A549 (cell line): ENCODE data around the gene CLPSL2. TPM values are rescaled to one million over a fixed set of nuclear protein-coding genes. Genes with fewer than 3 reads are reported as not detected.

Source experiments
- ATAC-seq, 2 experiments: fragments of 200-7000 bp in 1 of 2; fragments of >200 bp in 1 of 2; cut with Nextera tagmentation in 1 of 2; cut with Tn5 transposase in 1 of 2; 3 replicates each; pipeline versions ENCODE4 v1.8.0 to v1.9.1; 2018 to 2020; ENCODE audit warnings: mild to moderate bottlenecking in 1 of 2, moderate library complexity in 1 of 2
- CTCF ChIA-PET: fragments of 300-600 bp; sonication (Branson Sonifier 250); formaldehyde crosslinking; extraction: SDS; loops from one replicate; lab custom pipeline; 2021; ENCODE audit warnings: antibody characterized with exemption, inconsistent platforms; lab: Yijun Ruan, JAX
- POLR2A ChIA-PET: fragments of 350-600 bp; formaldehyde crosslinking; extraction: SDS; loops from one replicate; lab custom pipeline; 2021; ENCODE audit warnings: antibody characterized with exemption, inconsistent platforms; lab: Yijun Ruan, JAX
- DNase-seq, 2 experiments: peaks; one replicate each; pipeline versions ENCODE4 v3.0.0 to v3.0.0-alpha.2; 2011 to 2016; ENCODE audit warnings: low read depth in 1 of 2, low spot score in 1 of 2
- FAIRE-seq: peaks from 2 replicates; lab custom pipeline; 2011; peaks lifted over from hg19 to GRCh38; lab: Jason Lieb, UNC
- H3K27ac ChIP-seq, 2 experiments: fragments of >200 bp; sonication (Bioruptor Twin); formaldehyde crosslinking; 3 replicates each; pipeline ENCODE4 v1.5.1; 2016 to 2017
- H3K4me1 ChIP-seq: fragments of >200 bp; sonication (Bioruptor Twin); formaldehyde crosslinking; 3 replicates; pipeline ENCODE4 v1.6.1; 2016
- H3K4me2 ChIP-seq: fragments of >200 bp; sonication (Bioruptor Twin); formaldehyde crosslinking; 3 replicates; pipeline ENCODE4 v1.6.1; 2016
- H3K4me3 ChIP-seq: fragments of >200 bp; sonication (Bioruptor Twin); formaldehyde crosslinking; 3 replicates; pipeline ENCODE4 v1.5.1; 2016
- H3K9me3 ChIP-seq: fragments of >200 bp; sonication (Bioruptor Twin); formaldehyde crosslinking; 3 replicates; pipeline ENCODE4 v1.6.1; 2016
- BHLHE40 ChIP-seq: IDR thresholded peaks from 2 replicates; pipeline ENCODE4 v1.6.1; 2012; ENCODE audit warnings: low read depth, low read length, inconsistent platforms
- CBX2 ChIP-seq: fragments of 200-600 bp; sonication (generic); IDR thresholded peaks from 2 replicates; pipeline ENCODE4 v1.6.1; 2016; ENCODE audit warnings: low read depth, mild to moderate bottlenecking, borderline replicate concordance
- CBX8 ChIP-seq: fragments of 200-600 bp; sonication (generic); IDR thresholded peaks from 2 replicates; pipeline ENCODE4 v1.6.1; 2016
- CHD2 ChIP-seq: fragments of 150-350 bp; IDR thresholded peaks from 2 replicates; pipeline ENCODE4 v1.6.1; 2014; ENCODE audit warnings: low read length; ENCODE audit not compliant: partially characterized antibody
- CTCF ChIP-seq: fragments of >200 bp; sonication (Bioruptor Twin); formaldehyde crosslinking; IDR thresholded peaks from 3 replicates; pipeline ENCODE4 v1.5.1; 2016
- E2F6 ChIP-seq: IDR thresholded peaks from 2 replicates; pipeline ENCODE4 v1.6.1; 2012; ENCODE audit warnings: low read depth, borderline replicate concordance
- EP300 ChIP-seq, 2 experiments: fragments of >200 bp; sonication (Bioruptor Twin); formaldehyde crosslinking; IDR thresholded peaks; 2 replicates in 1 of 2; 3 replicates in 1 of 2; pipeline ENCODE4 v1.6.1; 2016 to 2017
- ESRRA ChIP-seq: fragments of 150-350 bp; IDR thresholded peaks from 2 replicates; pipeline ENCODE4 v1.6.1; 2014; ENCODE audit warnings: mild to moderate bottlenecking, low read length, borderline replicate concordance
- HDAC2 ChIP-seq: fragments of 200-600 bp; sonication (generic); IDR thresholded peaks from 2 replicates; pipeline ENCODE4 v1.6.1; 2016
- HEYL ChIP-seq: fragments of 250-450 bp; sonication (Bioruptor Pico); IDR thresholded peaks from 2 replicates; pipeline ENCODE4 v1.8.0; 2021; ENCODE audit warnings: mild to moderate bottlenecking, moderate library complexity
- HOXA7 ChIP-seq: fragments of 250-450 bp; sonication (Bioruptor Pico); IDR thresholded peaks from 2 replicates; pipeline ENCODE4 v1.5.0; 2020; ENCODE audit warnings: mild to moderate bottlenecking, moderate library complexity
- HOXB13 ChIP-seq: fragments of 250-450 bp; sonication (Bioruptor Pico); IDR thresholded peaks from 2 replicates; pipeline ENCODE4 v1.5.0; 2020; ENCODE audit warnings: low read depth, mild to moderate bottlenecking, moderate library complexity
- HOXB5 ChIP-seq: fragments of 250-450 bp; sonication (Bioruptor Pico); IDR thresholded peaks from 2 replicates; pipeline ENCODE4 v1.5.0; 2020; ENCODE audit warnings: mild to moderate bottlenecking, moderate library complexity
- JUN ChIP-seq, 2 experiments: fragments of >200 bp; sonication (Bioruptor Twin); formaldehyde crosslinking; IDR thresholded peaks; 2 replicates in 1 of 2; 3 replicates in 1 of 2; pipeline ENCODE4 v1.6.1; 2016 to 2017
- KDM1A ChIP-seq: fragments of 200-600 bp; sonication (generic); IDR thresholded peaks from 2 replicates; pipeline ENCODE4 v1.6.1; 2016; ENCODE audit warnings: low read depth, mild to moderate bottlenecking
- MAFK ChIP-seq: fragments of 450-650 bp; IDR thresholded peaks from 2 replicates; pipeline ENCODE4 v1.6.1; 2014; ENCODE audit not compliant: partially characterized antibody
- MAX ChIP-seq: IDR thresholded peaks from 2 replicates; pipeline ENCODE4 v1.6.1; 2012
- MAZ ChIP-seq: fragments of 150-350 bp; IDR thresholded peaks from 2 replicates; pipeline ENCODE4 v1.6.1; 2014; ENCODE audit warnings: antibody characterized with exemption, low read depth, low read length, borderline replicate concordance
- NFE2L2 ChIP-seq: fragments of 150-350 bp; conservative IDR thresholded peaks from 2 replicates; pipeline ENCODE4 v1.6.1; 2014; ENCODE audit warnings: low read length
- PBX3 ChIP-seq: IDR thresholded peaks from 2 replicates; pipeline ENCODE4 v1.6.1; 2012
- PHF8 ChIP-seq: fragments of 200-600 bp; sonication (generic); IDR thresholded peaks from 2 replicates; pipeline ENCODE4 v1.6.1; 2016; ENCODE audit warnings: low read depth, mild to moderate bottlenecking, antibody characterized with exemption, moderate library complexity, borderline replicate concordance
- POLR2A ChIP-seq: IDR thresholded peaks from 2 replicates; pipeline ENCODE4 v1.6.1; 2012; ENCODE audit warnings: mild to moderate bottlenecking, low read length
- RAD21 ChIP-seq, 2 experiments: fragments of >200 bp in 1 of 2; sonication (Bioruptor Twin) in 1 of 2; formaldehyde crosslinking in 1 of 2; IDR thresholded peaks in 1 of 2; conservative IDR thresholded peaks in 1 of 2; 2 replicates in 1 of 2; 3 replicates in 1 of 2; pipeline ENCODE4 v1.6.1; 2012 to 2018; ENCODE audit warnings: inconsistent platforms in 1 of 2
- RARB ChIP-seq: fragments of 250-450 bp; sonication (Bioruptor Pico); IDR thresholded peaks from 2 replicates; pipeline ENCODE4 v1.8.0; 2021; ENCODE audit warnings: mild to moderate bottlenecking, moderate library complexity
- RNF2 ChIP-seq: fragments of 200-600 bp; sonication (generic); IDR thresholded peaks from 2 replicates; pipeline ENCODE4 v1.6.1; 2016; ENCODE audit warnings: low read depth, mild to moderate bottlenecking, antibody characterized with exemption, moderate library complexity, borderline replicate concordance
- SMC3 ChIP-seq: fragments of >200 bp; sonication (Bioruptor Twin); formaldehyde crosslinking; IDR thresholded peaks from 3 replicates; pipeline ENCODE4 v1.6.1; 2018; ENCODE audit warnings: inconsistent platforms
- TFCP2L1 ChIP-seq: fragments of 250-450 bp; sonication (Bioruptor Pico); IDR thresholded peaks from 2 replicates; pipeline ENCODE4 v1.5.0; 2021; ENCODE audit warnings: mild to moderate bottlenecking
- TP53 ChIP-seq: fragments of 250-450 bp; sonication (Bioruptor Pico); IDR thresholded peaks from 2 replicates; pipeline ENCODE4 v1.5.0; 2021; ENCODE audit warnings: mild to moderate bottlenecking, moderate library complexity
- USF2 ChIP-seq: fragments of 450-650 bp; IDR thresholded peaks from 2 replicates; pipeline ENCODE4 v1.6.1; 2014; ENCODE audit warnings: antibody characterized with exemption
- ZNF302 ChIP-seq: fragments of 250-450 bp; sonication (Bioruptor Pico); IDR thresholded peaks from 2 replicates; pipeline ENCODE4 v1.9.0; 2021; ENCODE audit warnings: inconsistent platforms, mild to moderate bottlenecking, moderate library complexity
- WGBS: methylation state at CpG from one replicate; pipeline ENCODE4 v1.1.6; 2017; ENCODE audit errors: missing lambda C conversion rate; 5-methylcytosine and 5-hydroxymethylcytosine counted together
- polyA plus RNA-seq, 4 experiments: library from polyadenylated mRNA; depleted of rRNA in 3 of 4; stranded (reverse); fragments of >200 nt; fragmentation: RNase III in 1 of 4; extraction: RNeasy Plus Mini Kit Qiagen cat#74134 plus additional on column Dnase treatment in 1 of 4; gene quantifications; 2 replicates in 3 of 4; 3 replicates in 1 of 4; pipeline ENCODE4 v1.2.3, GENCODE V29; 2011 to 2017

Gene CLPSL2
- polyA plus RNA-seq, 2 of the 4 experiments (the other 2 are of a cell fraction): 0.37 to 0.72 TPM

- ChIA-PET CTCF (interaction anchor here (1.2 to 4.2 kb wide), 3 partner anchors 9 to 144 kb away, joined by 4 to 25 read pairs (median 18); partner anchors contain the start of gene ARMC12), POLR2A (no interaction called here)
- Histone ChIP-seq H3K9me3 (no peaks in the 10 kb centered on the region), H3K4me3 (peak overlapping the region; percentile 60), H3K27ac (peak overlapping the region; percentile 98 to 99), H3K4me2 (peak overlapping the region; percentile 93), H3K4me1 (peaks cover 69% of the 10 kb centered on the region)
- ATAC-seq (peak; percentile 26 to 53), DNase-seq (peak; percentile 62 to 68), FAIRE-seq (no peak)
- 6% methylated on average over 19 of the region's 57 CpGs for WGBS
- TF ChIP-seq BHLHE40 (no peak), CTCF (no peak), HOXA7 (CRISPR knock-in tag) (no peak), RNF2 (no peak), PHF8 (no peak), HDAC2 (no peak), KDM1A (no peak), MAFK (peak; percentile 39), USF2 (peak; percentile 15; the same call in 1 of the 2 replicates), EP300 (IDR thresholded peaks at IDR 0.05) (no peak), E2F6 (peak; percentile 26; the same call in 1 of the 2 replicates), JUN (IDR thresholded peaks at IDR 0.05) (peak in 1 of 2 experiments; percentile 29; a peak in 1 of 5 replicates), TFCP2L1 (CRISPR knock-in tag) (no peak), ESRRA (no peak), CBX2 (no peak), HOXB5 (CRISPR knock-in tag) (no peak), MAZ (no peak), HEYL (CRISPR knock-in tag) (no peak), CBX8 (no peak), CHD2 (no peak), MAX (peak; percentile 75), SMC3 (no peak)
Observed at GRCh38 chr6:35727935-35728682, 48.3 kb upstream of the CLPSL2 start.

- Histone ChIP-seq H3K27ac (peak overlapping the region; percentile 98 to 99), H3K4me1 (peaks cover 71% of the 10 kb centered on the region), H3K9me3 (no peaks in the 10 kb centered on the region), H3K4me3 (peak overlapping the region; percentile 60; the same call in 2 of the 3 replicates), H3K4me2 (peak overlapping the region; percentile 93)
- CTCF ChIA-PET: interaction anchor here (1.2 to 4.2 kb wide), 3 partner anchors 8 to 145 kb away, joined by 4 to 25 read pairs (median 18); partner anchors contain the start of gene ARMC12
- 78% methylated on average over 11 of the region's 12 CpGs for WGBS
- POLR2A ChIA-PET: no interaction called here
- no peak for DNase-seq
- ATAC-seq: no peak
- FAIRE-seq: no peak
- TF ChIP-seq RAD21 (conservative IDR thresholded peaks at IDR 0.05 in 1 of 2, IDR thresholded peaks at IDR 0.05 in 1 of 2): no peak
- no peak for TF ChIP-seq ZNF302 (CRISPR knock-in tag)
- no peak for TF ChIP-seq HOXB13 (CRISPR knock-in tag)
- TF ChIP-seq TP53: no peak
- TF ChIP-seq RARB: no peak
- TF ChIP-seq POLR2A: no peak
- TF ChIP-seq PBX3: no peak
- no peak for TF ChIP-seq MAX
- TF ChIP-seq NFE2L2: no peak
- no peak for TF ChIP-seq HOXA7 (CRISPR knock-in tag)
Observed at GRCh38 chr6:35728683-35729678, 47.4 kb upstream of the CLPSL2 start.
